T-cell (primary cell): ENCODE data around the gene ZNF207. TPM values are rescaled to one million over a fixed set of nuclear protein-coding genes. Genes with fewer than 3 reads are reported as not detected.

Experiments
- ATAC-seq, 4 experiments: fragments of 200-7000 bp in 3 of 4; fragments of 150-1000 bp in 1 of 4; cut with Tn5 transposase; replicated peaks in 1 of 4; 1 replicate in 3 of 4; 2 replicates in 1 of 4; pipeline ENCODE4 v1.10.0; 2021; ENCODE audit warnings: moderate library complexity in 3 of 4, mild to moderate bottlenecking in 2 of 4, moderate number of reproducible peaks in 1 of 4
- CTCF ChIA-PET, 2 donors: fragments of 300-600 bp; sonication (Branson Sonifier 250); formaldehyde crosslinking; loops; one replicate each; lab custom pipeline; 2022; ENCODE audit warnings: antibody characterized with exemption in 2 of 2; lab: Charles Lee
- POLR2A ChIA-PET, 2 donors: fragments of 300-600 bp; sonication (Branson Sonifier 250); formaldehyde crosslinking; loops; one replicate each; lab custom pipeline; 2022; ENCODE audit warnings: antibody characterized with exemption in 2 of 2; lab: Charles Lee
- DNase-seq, 35 experiments: peaks; one replicate each; pipeline versions ENCODE4 v3.0.0 to v3.0.0-alpha.2; 2013 to 2023
- H3K27ac ChIP-seq: one replicate; pipeline ENCODE4 v1.5.1; 2013; ENCODE audit warnings: low read length
- H3K27me3 ChIP-seq, 2 experiments: replicated peaks in 1 of 2; 1 replicate in 1 of 2; 2 replicates in 1 of 2; pipeline versions ENCODE4 v1.6.1 to v1.7.0; 2013; ENCODE audit warnings: low read length in 1 of 2, mixed read lengths in 1 of 2; ENCODE audit not compliant: control insufficient read depth in 2 of 2, insufficient read depth in 2 of 2; ENCODE audit errors: extremely low read depth in 1 of 2
- H3K36me3 ChIP-seq, 2 donors: 1 replicate in 1 of 2; 2 replicates in 1 of 2; pipeline versions ENCODE4 v1.6.1 to v1.7.0; 2013; ENCODE audit warnings: low read length in 1 of 2; ENCODE audit not compliant: control insufficient read depth in 2 of 2, insufficient read depth in 1 of 2; ENCODE audit errors: extremely low read depth in 1 of 2
- H3K4me1 ChIP-seq, 2 experiments: 1 replicate in 1 of 2; 2 replicates in 1 of 2; pipeline versions ENCODE4 v1.6.1 to v1.7.0; 2013; ENCODE audit warnings: low read length in 2 of 2, mixed read lengths in 1 of 2; ENCODE audit not compliant: insufficient read depth in 2 of 2, control insufficient read depth in 1 of 2; ENCODE audit errors: extremely low read depth in 1 of 2
- H3K4me3 ChIP-seq, 2 donors: 1 replicate in 1 of 2; 2 replicates in 1 of 2; pipeline versions ENCODE4 v1.5.1 to v1.7.0; 2013; ENCODE audit warnings: mild to moderate bottlenecking in 2 of 2, low read length in 1 of 2, moderate library complexity in 1 of 2; ENCODE audit not compliant: control insufficient read depth in 1 of 2; ENCODE audit errors: extremely low read depth in 1 of 2
- H3K9me3 ChIP-seq: 2 replicates; pipeline ENCODE4 v1.7.0; 2013
- H3K27ac Mint-ChIP-seq, 2 donors: one replicate each; pipeline ENCODE4 v1.8.0; 2020 to 2021; ENCODE audit warnings: mild to moderate bottlenecking in 2 of 2, mixed read lengths in 2 of 2
- H3K27me3 Mint-ChIP-seq, 2 donors: one replicate each; pipeline ENCODE4 v1.8.0; 2021 to 2022; ENCODE audit warnings: mixed read lengths in 2 of 2
- H3K36me3 Mint-ChIP-seq: one replicate; pipeline ENCODE4 v1.8.0; 2021; ENCODE audit warnings: mixed read lengths
- H3K4me1 Mint-ChIP-seq, 3 donors: one replicate each; pipeline ENCODE4 v1.8.0; 2020 to 2022; ENCODE audit warnings: mixed read lengths in 3 of 3, mild to moderate bottlenecking in 1 of 3
- H3K4me3 Mint-ChIP-seq, 3 donors: one replicate each; pipeline ENCODE4 v1.8.0; 2020 to 2022; ENCODE audit warnings: mild to moderate bottlenecking in 3 of 3, mixed read lengths in 3 of 3, moderate library complexity in 3 of 3
- H3K9me3 Mint-ChIP-seq, 3 donors: one replicate each; pipeline ENCODE4 v1.8.0; 2020 to 2022; ENCODE audit warnings: mixed read lengths in 3 of 3
- WGBS: methylation state at CpG from one replicate; pipeline ENCODE4 v1.1.5; 2013; ENCODE audit warnings: missing lambda C conversion rate; ENCODE audit not compliant: insufficient coverage; 5-methylcytosine and 5-hydroxymethylcytosine counted together
- total RNA-seq, 35 experiments: library from RNA in 6 of 35; stranded (reverse) in 6 of 35; fragments of 120-200 nt in 1 of 35; gene quantifications; one replicate each; pipeline versions ENCODE4 v1.2.1 to v1.2.4 and lab custom pipeline; 2013 to 2026

ZNF207 gene
- total RNA-seq, 5 donors from 2014 or later (not counting 1 experiment from before 2014, with no cell fraction given) = 208 to 271 (median 228) TPM

DNA sequence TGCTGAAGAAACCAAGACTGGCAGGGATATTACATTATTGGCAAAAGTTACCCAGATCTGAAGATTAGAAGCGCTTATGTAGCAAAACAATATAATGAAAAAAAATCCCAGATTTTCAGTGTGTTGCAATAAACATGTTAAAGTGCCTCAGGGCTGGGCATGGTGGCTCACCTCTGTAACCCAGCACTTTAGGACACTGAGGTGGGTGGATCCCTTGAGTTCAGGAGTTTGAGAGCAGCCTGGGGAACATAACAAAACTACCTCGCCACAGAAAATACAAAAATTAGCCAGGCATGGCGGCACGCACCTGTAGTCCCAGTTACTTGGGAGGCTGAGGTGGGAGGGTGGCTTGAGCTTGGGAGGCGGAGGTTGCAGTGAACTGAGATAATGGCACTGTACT is 6.8 kb downstream of the ZNF207 start:
- Mint-ChIP-seq H3K36me3 (peaks cover 48% of the 10 kb centered on the region), H3K27ac (no peak overlapping the region), H3K4me3 (peak overlapping the region in 2 of 3 donors; percentile 17 to 44), H3K27me3 (no peaks in the 10 kb centered on the region), H3K4me1 (peaks cover 52 to 70% (median 64%) of the 10 kb centered on the region in 3 donors), H3K9me3 (no peaks in the 10 kb centered on the region)
- Histone ChIP-seq H3K36me3 (peaks cover 10 to 88% of the 10 kb centered on the region in 2 donors), H3K27me3 (no peaks in the 10 kb centered on the region), H3K9me3 (no peaks in the 10 kb centered on the region), H3K4me1 (peaks cover 29 to 52% of the 10 kb centered on the region in 2 experiments), H3K4me3 (no peak overlapping the region), H3K27ac (no peak overlapping the region)
- ChIA-PET CTCF (interaction anchor here in 1 of 2 donors (0.8 kb wide), 1 partner anchor 16 kb away, joined by 3 read pairs; no protein-coding TSS in a partner anchor), POLR2A (interaction anchor here in 1 of 2 donors (0.8 kb wide), 1 partner anchor 14 kb away, joined by 3 read pairs; no protein-coding TSS in a partner anchor)
- DNase-seq (no peak), ATAC-seq (no peak)
- 100% methylated on average over 1 of the region's 5 CpGs for WGBS

DNA sequence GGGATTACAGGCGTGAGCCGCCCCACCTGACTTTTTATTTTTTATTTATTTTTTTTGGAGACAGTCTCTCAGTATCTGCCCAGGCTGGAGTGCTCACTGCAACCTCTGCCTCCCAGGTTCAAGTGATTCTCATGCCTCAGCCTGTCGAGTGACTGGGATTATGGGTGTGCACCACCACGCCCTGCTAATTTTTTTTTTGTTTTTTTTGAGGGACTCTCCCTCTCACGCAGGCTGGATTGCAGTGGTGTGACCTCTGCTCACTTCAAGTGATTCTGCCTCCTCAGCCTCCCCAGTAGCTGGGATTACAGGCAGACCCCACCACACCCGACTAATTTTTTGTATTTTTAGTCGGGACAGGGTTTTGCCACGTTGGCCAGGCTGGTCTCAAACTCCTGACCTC is 7.7 kb downstream of the ZNF207 start:
- WGBS = 100% methylated on average over 2 of the region's 8 CpGs
- no peaks in the 10 kb centered on the region for H3K9me3 Mint-ChIP-seq
- H3K36me3 Mint-ChIP-seq = peaks cover 52% of the 10 kb centered on the region
- no peak for DNase-seq
- Histone ChIP-seq H3K9me3 (no peaks in the 10 kb centered on the region), H3K4me1 (peaks cover 25 to 46% of the 10 kb centered on the region in 2 experiments), H3K27me3 (no peaks in the 10 kb centered on the region), H3K4me3 (no peak overlapping the region), H3K27ac (no peak overlapping the region), H3K36me3 (peaks cover 10 to 90% of the 10 kb centered on the region in 2 donors)
- peaks cover 59 to 72% (median 65%) of the 10 kb centered on the region in 3 donors for H3K4me1 Mint-ChIP-seq
- CTCF ChIA-PET = no interaction called here
- ATAC-seq = no peak
- POLR2A ChIA-PET = interaction anchor here in 1 of 2 donors (0.7 kb wide), 1 partner anchor 19 kb away, joined by 11 read pairs; no protein-coding TSS in a partner anchor
- no peak overlapping the region for H3K27ac Mint-ChIP-seq
- H3K27me3 Mint-ChIP-seq = no peaks in the 10 kb centered on the region
- H3K4me3 Mint-ChIP-seq = no peak overlapping the region

DNA sequence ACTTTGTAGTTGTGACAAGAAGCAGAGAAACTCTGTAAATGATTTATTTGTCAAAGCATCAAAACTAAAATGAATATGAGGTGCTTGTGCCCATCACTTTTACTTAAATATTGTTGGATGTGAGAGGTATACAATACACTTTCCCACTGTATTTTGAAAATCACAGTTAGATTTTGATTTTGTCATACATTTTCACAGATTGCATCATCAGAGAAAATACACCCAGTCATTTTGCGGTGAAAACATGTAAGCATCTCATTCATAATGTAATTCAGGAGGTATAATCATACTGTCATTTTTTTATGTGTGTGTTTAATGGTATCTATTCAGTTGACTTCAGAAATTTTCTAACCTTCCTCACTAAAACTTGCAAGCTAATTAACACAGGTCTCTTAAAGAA is 11.3 kb downstream of the ZNF207 start:
- no peaks in the 10 kb centered on the region for H3K27me3 Mint-ChIP-seq
- peaks cover 45 to 53% (median 47%) of the 10 kb centered on the region in 3 donors for H3K4me1 Mint-ChIP-seq
- Histone ChIP-seq H3K9me3 (no peaks in the 10 kb centered on the region), H3K27me3 (no peaks in the 10 kb centered on the region), H3K36me3 (peaks cover 9 to 92% of the 10 kb centered on the region in 2 donors), H3K27ac (no peak overlapping the region), H3K4me3 (no peak overlapping the region), H3K4me1 (peaks cover 2 to 23% of the 10 kb centered on the region in 2 experiments)
- ATAC-seq (no peak), DNase-seq (no peak)
- POLR2A ChIA-PET = no interaction called here
- H3K36me3 Mint-ChIP-seq = peaks cover 53% of the 10 kb centered on the region
- CTCF ChIA-PET = interaction anchor here (0.7 kb wide), 2 partner anchors 10 to 215 kb away, joined by 3 to 4 read pairs; no protein-coding TSS in a partner anchor
- no CpG with 5 or more reads among the region's 1 CpG for WGBS
- no peak overlapping the region for H3K27ac Mint-ChIP-seq
- H3K9me3 Mint-ChIP-seq = no peaks in the 10 kb centered on the region
- no peak overlapping the region for H3K4me3 Mint-ChIP-seq

DNA sequence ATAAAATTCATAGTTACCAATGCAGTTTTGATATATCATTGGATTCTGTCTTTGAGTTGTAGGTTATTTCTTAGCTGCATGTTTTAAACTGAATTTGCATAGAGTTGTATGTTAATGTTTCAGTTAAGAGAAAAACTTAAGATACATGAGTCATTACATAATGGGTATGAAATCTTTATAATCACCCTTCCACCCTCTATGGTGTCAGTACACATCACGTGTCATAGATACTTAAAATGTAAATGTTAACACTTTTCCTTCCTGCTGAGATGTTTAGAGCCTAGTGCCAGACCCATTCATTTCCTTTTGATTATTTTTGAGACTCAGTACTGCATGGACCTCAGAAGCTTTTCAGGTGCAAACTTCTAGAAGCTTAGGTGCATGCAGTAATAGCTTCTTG is 20.5 kb downstream of the ZNF207 start:
- no CpG with 5 or more reads among the region's 1 CpG for WGBS
- Histone ChIP-seq H3K36me3 (peaks cover 11 to 91% of the 10 kb centered on the region in 2 donors), H3K27me3 (no peaks in the 10 kb centered on the region), H3K9me3 (no peaks in the 10 kb centered on the region), H3K4me3 (no peak overlapping the region), H3K27ac (no peak overlapping the region), H3K4me1 (no peaks in the 10 kb centered on the region)
- Mint-ChIP-seq H3K4me1 (peaks cover 31 to 40% (median 34%) of the 10 kb centered on the region in 3 donors), H3K36me3 (peaks cover 50% of the 10 kb centered on the region), H3K4me3 (no peak overlapping the region), H3K9me3 (no peaks in the 10 kb centered on the region), H3K27me3 (no peaks in the 10 kb centered on the region), H3K27ac (no peak overlapping the region)
- ChIA-PET CTCF (interaction anchor here in 1 of 2 donors (0.5 to 0.6 kb wide), 2 partner anchors 244 to 465 kb away, joined by 6 to 9 read pairs; no protein-coding TSS in a partner anchor), POLR2A (interaction anchor here in 1 of 2 donors (0.7 kb wide), 1 partner anchor 14 kb away, joined by 3 read pairs; no protein-coding TSS in a partner anchor)
- DNase-seq (no peak), ATAC-seq (no peak)

DNA sequence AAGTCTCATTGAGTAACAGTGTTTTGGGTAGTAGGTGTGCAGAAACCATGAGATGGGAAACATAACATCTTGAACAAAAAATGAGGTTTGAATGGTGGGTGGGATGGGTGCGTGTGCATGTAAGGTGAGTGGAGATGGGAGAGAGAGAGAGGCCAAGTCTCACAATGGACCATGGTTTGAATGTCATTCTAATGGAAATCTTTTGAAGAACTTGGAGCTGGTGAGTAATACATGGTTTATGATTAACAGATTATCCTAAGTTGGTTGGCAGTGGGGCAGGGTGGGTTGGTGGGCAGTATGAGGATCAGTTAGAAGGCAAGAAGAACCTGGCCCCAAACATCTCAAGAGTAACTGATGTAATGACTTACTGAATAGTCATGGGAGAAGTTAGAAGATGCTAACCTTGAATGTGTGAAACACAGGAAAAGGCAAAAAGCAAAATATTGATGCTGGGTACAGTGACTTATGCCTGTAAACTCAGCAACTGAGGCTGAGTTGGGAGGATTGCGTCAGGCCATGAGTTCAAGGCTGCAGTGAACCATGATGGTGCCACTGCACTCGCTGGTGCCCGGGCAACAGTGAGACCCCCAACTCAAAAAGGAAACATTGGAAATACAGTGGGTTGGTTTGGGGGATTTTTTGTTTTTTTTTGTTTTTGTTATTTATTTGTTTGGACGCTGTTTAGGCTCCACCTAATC is 32.7 kb downstream of the ZNF207 start:
- ATAC-seq = no peak
- Mint-ChIP-seq H3K4me3 (no peak overlapping the region), H3K36me3 (peaks cover 40% of the 10 kb centered on the region)

DNA sequence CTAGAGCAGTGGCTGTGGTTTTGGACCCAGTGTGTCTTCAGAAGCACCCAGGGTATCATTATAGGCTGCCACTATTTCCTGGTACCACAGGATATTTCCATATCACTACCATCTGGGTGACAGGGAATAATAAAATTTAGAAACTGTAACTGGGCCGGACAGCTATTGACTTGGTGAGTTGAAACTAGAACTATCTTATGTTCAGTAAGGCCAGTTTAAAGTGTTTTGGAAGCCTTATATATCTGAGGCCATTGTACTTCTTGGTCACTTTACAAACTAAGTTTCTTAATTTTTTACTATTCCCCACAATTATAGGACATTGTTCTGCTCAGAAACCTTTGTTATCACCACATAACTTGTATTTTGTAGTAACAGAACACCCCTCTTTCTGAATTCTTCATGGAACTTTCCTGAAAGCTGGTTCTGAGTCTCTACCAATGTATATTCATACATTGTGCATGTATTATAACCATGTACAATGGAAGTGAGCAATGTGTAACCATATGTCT is 34.0 kb downstream of the ZNF207 start:
- no peak overlapping the region for H3K27ac Mint-ChIP-seq

More for the DNA sequence above, 32.7 kb downstream of the ZNF207 start:
- H3K4me1 ChIP-seq = no peaks in the 10 kb centered on the region
- peaks cover 0 to 3% (median 0%) of the 10 kb centered on the region in 3 donors for H3K9me3 Mint-ChIP-seq
- no peak overlapping the region for H3K27ac ChIP-seq
- ChIA-PET POLR2A (no interaction called here), CTCF (no interaction called here)
- H3K9me3 ChIP-seq = no peaks in the 10 kb centered on the region
- peaks cover 5 to 15% (median 7%) of the 10 kb centered on the region in 3 donors for H3K4me1 Mint-ChIP-seq
- peaks cover 9 to 33% of the 10 kb centered on the region in 2 donors for H3K36me3 ChIP-seq
- H3K27me3 ChIP-seq = no peaks in the 10 kb centered on the region
- no peaks in the 10 kb centered on the region for H3K27me3 Mint-ChIP-seq
- 100% methylated on average over 2 of the region's 5 CpGs for WGBS
- no peak for DNase-seq
- peak overlapping the region in 1 of 2 donors; percentile 41 for H3K27ac Mint-ChIP-seq
- no peak overlapping the region for H3K4me3 ChIP-seq

More for the DNA sequence above, 34.0 kb downstream of the ZNF207 start:
- Histone ChIP-seq H3K36me3 (peaks cover 3 to 25% of the 10 kb centered on the region in 2 donors), H3K27ac (no peak overlapping the region), H3K9me3 (no peaks in the 10 kb centered on the region), H3K4me3 (no peak overlapping the region), H3K27me3 (no peaks in the 10 kb centered on the region), H3K4me1 (no peaks in the 10 kb centered on the region)
- ChIA-PET CTCF (no interaction called here), POLR2A (interaction anchor here in 1 of 2 donors (0.6 kb wide), 1 partner anchor 144 kb away, joined by 9 read pairs; no protein-coding TSS in a partner anchor)
- Mint-ChIP-seq H3K9me3 (peaks cover 0 to 3% (median 0%) of the 10 kb centered on the region in 3 donors), H3K4me3 (no peak overlapping the region), H3K27me3 (no peaks in the 10 kb centered on the region), H3K4me1 (peaks cover 2 to 15% (median 5%) of the 10 kb centered on the region in 3 donors), H3K36me3 (peaks cover 30% of the 10 kb centered on the region)
- ATAC-seq = no peak
- no peak for DNase-seq
- no CpG with 5 or more reads among the region's 1 CpG for WGBS
